Left lung (tissue), 10 donors: Measurements from ENCODE around the gene LRRC71. TPM values are rescaled to one million over a fixed set of nuclear protein-coding genes. Genes with fewer than 3 reads are reported as not detected.
A peak's percentile ranks its signal among the peaks of the same experiment; 100 is the strongest.

Experiments
- ATAC-seq: fragments of 200-7000 bp; cut with Tn5 transposase; one replicate; pipeline ENCODE4 v1.9.1; 2020; ENCODE audit warnings: moderate library complexity
- DNase-seq, 4 donors: peaks; one replicate each; pipeline ENCODE4 v3.0.0-alpha.2; 2013 to 2020
- H3K27ac ChIP-seq, 2 donors: fragments of 200-600 bp; sonication (generic) in 1 of 2; one replicate each; pipeline versions ENCODE4 v1.5.0 to v1.8.0; 2020 to 2021
- H3K27me3 ChIP-seq, 2 donors: fragments of 200-600 bp; sonication (generic) in 1 of 2; one replicate each; pipeline versions ENCODE4 v1.5.0 to v1.8.0; 2020 to 2021
- H3K36me3 ChIP-seq, 2 donors: fragments of 200-600 bp; sonication (generic) in 1 of 2; one replicate each; pipeline versions ENCODE4 v1.5.0 to v1.8.0; 2020 to 2021
- H3K4me1 ChIP-seq, 2 donors: fragments of 200-600 bp; one replicate each; pipeline ENCODE4 v1.8.0; 2021
- H3K4me3 ChIP-seq, 2 donors: fragments of 200-600 bp; sonication (generic) in 1 of 2; one replicate each; pipeline versions ENCODE4 v1.5.0 to v1.8.0; 2020 to 2021; ENCODE audit warnings: mild to moderate bottlenecking in 1 of 2
- H3K9me3 ChIP-seq, 2 donors: fragments of 200-600 bp; sonication (generic) in 1 of 2; one replicate each; pipeline versions ENCODE4 v1.5.0 to v1.8.0; 2020 to 2021
- CTCF ChIP-seq, 2 donors: fragments of 200-600 bp; sonication (generic) in 1 of 2; IDR thresholded peaks; one replicate each; pipeline versions ENCODE4 v1.5.0 to v1.8.0; 2021; ENCODE audit warnings: antibody characterized with exemption in 2 of 2
- intact Hi-C, 2 donors: fragments of 100-400 bp; cut with DNase I; formaldehyde crosslinking; loops; one replicate each; pipeline versions ENCODE4 v1.11.2 to v1.14.2; 2022
- polyA plus RNA-seq, 6 donors: library from polyadenylated mRNA; unstranded; fragments of 120-200 nt; gene quantifications; one replicate each; pipeline ENCODE4 v1.2.1, GENCODE V29; 2013; ENCODE audit not compliant: insufficient read length in 6 of 6
- total RNA-seq, 2 donors: library from RNA; stranded (reverse); fragmentation: NEBNext Ultra II Directional; extraction: Animal tissue kit (Norgen Biotek cat#: 25700); gene quantifications; one replicate each; pipeline ENCODE4 v1.2.1, GENCODE V29; 2021
- donor health status: DM: no; HTN: yes; CAD: no.
- donor health status: DM: no; HTN: no; CAD: no.

Gene LRRC71
- total and polyA plus RNA-seq, 8 donors: 0.38 to 5.5 (median 3.1) TPM

- no peaks in the 10 kb centered on the region for H3K36me3 ChIP-seq
- DNase-seq (peak in 1 of 4 donors; percentile 59), ATAC-seq (no peak)
- intact Hi-C loops: no loop called here
- no peak for TF ChIP-seq CTCF (IDR thresholded peaks at IDR 0.05)
- H3K4me3 ChIP-seq: no peak overlapping the region
- no peaks in the 10 kb centered on the region for H3K9me3 ChIP-seq
- no peaks in the 10 kb centered on the region for H3K27me3 ChIP-seq
- H3K4me1 ChIP-seq: peaks cover 4 to 35% of the 10 kb centered on the region in 2 donors
- no peak overlapping the region for H3K27ac ChIP-seq
These were observed 18.2 kb upstream of the LRRC71 start for GRCh38 chr1:156901966-156902915.

GRCh38 chr1:156903328-156904091 lies 16.9 kb upstream of the LRRC71 start:
- H3K27ac ChIP-seq: no peak overlapping the region
- no peak overlapping the region for H3K4me3 ChIP-seq

GRCh38 chr1:156904187-156904959 lies 16.1 kb upstream of the LRRC71 start:
- intact Hi-C loops: no loop called here
- no peak for TF ChIP-seq CTCF (IDR thresholded peaks at IDR 0.05)
- Histone ChIP-seq H3K4me1 (peaks cover 4 to 21% of the 10 kb centered on the region in 2 donors), H3K27ac (no peak overlapping the region), H3K27me3 (peaks cover 0 to 19% of the 10 kb centered on the region in 2 donors), H3K4me3 (no peak overlapping the region), H3K9me3 (no peaks in the 10 kb centered on the region), H3K36me3 (no peaks in the 10 kb centered on the region)
- ATAC-seq: no peak
- DNase-seq: peak in 2 of 4 donors; percentile 65 to 67

More at GRCh38 chr1:156903328-156904091, 16.9 kb upstream of the LRRC71 start:
- no peaks in the 10 kb centered on the region for H3K9me3 ChIP-seq
- intact Hi-C loops: no loop called here
- no peaks in the 10 kb centered on the region for H3K36me3 ChIP-seq
- peaks cover 0 to 12% of the 10 kb centered on the region in 2 donors for H3K27me3 ChIP-seq
- no peak for TF ChIP-seq CTCF (IDR thresholded peaks at IDR 0.05)
- ATAC-seq (no peak), DNase-seq (peak in 1 of 4 donors; percentile 62)
- H3K4me1 ChIP-seq: peaks cover 4 to 30% of the 10 kb centered on the region in 2 donors

- Histone ChIP-seq H3K4me1 (peaks cover 4 to 15% of the 10 kb centered on the region in 2 donors), H3K36me3 (no peaks in the 10 kb centered on the region), H3K4me3 (no peak overlapping the region), H3K27me3 (peaks cover 0 to 27% of the 10 kb centered on the region in 2 donors), H3K27ac (no peak overlapping the region), H3K9me3 (no peaks in the 10 kb centered on the region)
- DNase-seq (peak in 1 of 4 donors; percentile 43), ATAC-seq (no peak)
- TF ChIP-seq CTCF (IDR thresholded peaks at IDR 0.05): no peak
- intact Hi-C loops: no loop called here
These were observed 15.3 kb upstream of the LRRC71 start for GRCh38 chr1:156905176-156905575.
